ENCODE measurements around the gene CCL8.

DNA sequence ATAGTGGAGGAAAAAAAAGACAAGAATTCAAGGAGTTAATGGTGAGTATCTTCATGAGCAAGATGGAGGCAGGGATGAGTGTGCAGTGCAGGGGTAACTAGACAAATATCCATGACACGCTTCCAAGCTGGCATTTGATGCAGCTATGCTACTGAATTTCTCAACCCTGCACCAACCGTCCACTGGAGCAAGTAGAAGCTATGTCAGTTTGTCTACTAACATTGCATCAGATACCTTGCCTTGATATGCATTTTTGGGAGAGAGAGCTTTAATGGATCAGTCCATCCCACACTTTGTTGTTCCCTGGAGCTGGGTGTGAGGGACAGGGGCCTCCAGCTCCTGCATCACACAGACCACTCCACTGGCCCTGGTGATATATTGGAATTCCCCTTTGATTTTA lies 17.2 kb upstream of the CCL8 start:
- TF ChIP-seq, protein P1, sequence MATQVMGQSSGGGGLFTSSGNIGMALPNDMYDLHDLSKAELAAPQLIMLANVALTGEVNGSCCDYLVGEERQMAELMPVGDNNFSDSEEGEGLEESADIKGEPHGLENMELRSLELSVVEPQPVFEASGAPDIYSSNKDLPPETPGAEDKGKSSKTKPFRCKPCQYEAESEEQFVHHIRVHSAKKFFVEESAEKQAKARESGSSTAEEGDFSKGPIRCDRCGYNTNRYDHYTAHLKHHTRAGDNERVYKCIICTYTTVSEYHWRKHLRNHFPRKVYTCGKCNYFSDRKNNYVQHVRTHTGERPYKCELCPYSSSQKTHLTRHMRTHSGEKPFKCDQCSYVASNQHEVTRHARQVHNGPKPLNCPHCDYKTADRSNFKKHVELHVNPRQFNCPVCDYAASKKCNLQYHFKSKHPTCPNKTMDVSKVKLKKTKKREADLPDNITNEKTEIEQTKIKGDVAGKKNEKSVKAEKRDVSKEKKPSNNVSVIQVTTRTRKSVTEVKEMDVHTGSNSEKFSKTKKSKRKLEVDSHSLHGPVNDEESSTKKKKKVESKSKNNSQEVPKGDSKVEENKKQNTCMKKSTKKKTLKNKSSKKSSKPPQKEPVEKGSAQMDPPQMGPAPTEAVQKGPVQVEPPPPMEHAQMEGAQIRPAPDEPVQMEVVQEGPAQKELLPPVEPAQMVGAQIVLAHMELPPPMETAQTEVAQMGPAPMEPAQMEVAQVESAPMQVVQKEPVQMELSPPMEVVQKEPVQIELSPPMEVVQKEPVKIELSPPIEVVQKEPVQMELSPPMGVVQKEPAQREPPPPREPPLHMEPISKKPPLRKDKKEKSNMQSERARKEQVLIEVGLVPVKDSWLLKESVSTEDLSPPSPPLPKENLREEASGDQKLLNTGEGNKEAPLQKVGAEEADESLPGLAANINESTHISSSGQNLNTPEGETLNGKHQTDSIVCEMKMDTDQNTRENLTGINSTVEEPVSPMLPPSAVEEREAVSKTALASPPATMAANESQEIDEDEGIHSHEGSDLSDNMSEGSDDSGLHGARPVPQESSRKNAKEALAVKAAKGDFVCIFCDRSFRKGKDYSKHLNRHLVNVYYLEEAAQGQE (IDR thresholded peaks at IDR 0.05; ENCODE audit: low read depth): no peak
- TF ChIP-seq EP300 (IDR thresholded peaks at IDR 0.05; ENCODE audit: borderline replicate concordance): no peak
